Melanocyte of skin (primary cell): ENCODE results near the gene GTF2H2C. TPM values are rescaled to one million over a fixed set of nuclear protein-coding genes. Genes with fewer than 3 reads are reported as not detected.

Experiments used
- small RNA-seq, 2 donors: library from RNA; depleted of rRNA; stranded (forward); fragments of <200 nt; gene quantifications; one replicate each; pipeline ENCODE3, GENCODE V24; 2012
- total RNA-seq, 2 donors: library from RNA; depleted of rRNA; stranded (reverse); fragments of >200 nt; gene quantifications; 2 replicates each; pipeline ENCODE4 v1.2.3, GENCODE V29; 2012

Gene GTF2H2C
- total RNA-seq = 10 to 100 TPM; 35.0 to 39.6 TPM

GRCh38 chr5:69559908-69560330 is at the start of gene GTF2H2C:
Gene GTF2H2C, plus strand, starts transcription at chr5:69560191. Its CDS starts 4,942 bp downstream, at chr5:69565133.

Small RNAs within 50 kb of the gene (small RNA-seq; reads per million reads assigned to genes)
- gene RNU6-724P = 0 reads per million in 2 donors

Other genes starting within 250 kb of the GTF2H2C start
- 1 to 10 TPM; 2.4 to 2.7 TPM for gene CCDC125, start 227.4 kb upstream of the GTF2H2C start, total RNA-seq
- gene AK6, start 190.7 kb upstream of the GTF2H2C start, total RNA-seq = 10 to 100 TPM; 14.8 to 27.3 TPM
- 10 to 100 TPM; 64.0 to 90.2 TPM for gene TAF9, start 190.7 kb upstream of the GTF2H2C start, total RNA-seq
- gene RAD17, start 190.4 kb upstream of the GTF2H2C start, total RNA-seq = 10 to 100 TPM; 23.4 to 24.6 TPM
- 1 to 10 TPM; 1.0 to 2.0 TPM for gene MARVELD2, start 145.1 kb upstream of the GTF2H2C start, total RNA-seq
- under 1 TPM; 0.34 to 1.00 TPM for gene OCLN, start 67.4 kb upstream of the GTF2H2C start, total RNA-seq